ENCODE measurements around the gene DTD1.
"Not testable (repeated sequence)": the region's sequence is repeated elsewhere in the genome, so short reads cannot be mapped to it uniquely, and the experiment has no call there.

DTD1 gene

DNA sequence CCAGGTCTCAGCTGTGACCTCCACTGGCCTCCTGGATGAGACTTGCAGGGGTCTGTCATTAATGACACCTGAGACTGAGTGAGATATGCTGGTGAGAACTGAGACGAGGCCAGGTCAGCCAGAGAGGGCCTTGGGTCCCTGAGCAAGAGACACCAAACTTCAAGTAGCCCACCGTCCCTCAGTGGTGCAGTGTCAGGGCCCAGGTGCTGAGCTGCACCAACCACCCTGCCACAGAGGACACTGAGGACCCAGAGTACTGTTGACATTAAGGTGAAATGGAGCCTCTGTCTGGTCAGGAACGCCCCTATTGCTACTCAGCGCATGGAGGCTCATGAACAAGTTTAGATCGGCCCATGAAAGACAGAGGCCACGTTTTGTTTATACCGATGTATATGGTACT lies 161.7 kb downstream of the DTD1 start:
- DNase-seq, result no peak

DNA sequence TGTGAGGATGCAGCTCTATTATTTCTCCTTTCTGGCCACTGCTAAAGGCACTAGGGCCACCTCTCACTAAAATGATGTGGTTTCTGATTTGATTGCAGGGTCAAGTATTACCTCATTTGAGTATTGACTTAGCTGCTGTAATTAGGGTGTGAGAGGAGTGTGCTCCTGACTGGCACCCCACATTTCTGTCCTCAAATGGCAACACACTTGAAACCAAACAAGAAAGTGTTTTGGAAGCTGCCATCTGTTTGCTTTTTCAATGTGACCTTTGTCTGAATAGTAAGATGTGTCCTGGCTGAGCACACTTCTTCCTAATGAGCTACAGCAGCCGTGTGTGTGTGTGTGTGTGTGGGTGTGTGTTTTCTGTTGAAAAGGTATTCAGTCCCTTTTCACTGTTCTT lies 162.9 kb downstream of the DTD1 start:
- no peak for DNase-seq

DNA sequence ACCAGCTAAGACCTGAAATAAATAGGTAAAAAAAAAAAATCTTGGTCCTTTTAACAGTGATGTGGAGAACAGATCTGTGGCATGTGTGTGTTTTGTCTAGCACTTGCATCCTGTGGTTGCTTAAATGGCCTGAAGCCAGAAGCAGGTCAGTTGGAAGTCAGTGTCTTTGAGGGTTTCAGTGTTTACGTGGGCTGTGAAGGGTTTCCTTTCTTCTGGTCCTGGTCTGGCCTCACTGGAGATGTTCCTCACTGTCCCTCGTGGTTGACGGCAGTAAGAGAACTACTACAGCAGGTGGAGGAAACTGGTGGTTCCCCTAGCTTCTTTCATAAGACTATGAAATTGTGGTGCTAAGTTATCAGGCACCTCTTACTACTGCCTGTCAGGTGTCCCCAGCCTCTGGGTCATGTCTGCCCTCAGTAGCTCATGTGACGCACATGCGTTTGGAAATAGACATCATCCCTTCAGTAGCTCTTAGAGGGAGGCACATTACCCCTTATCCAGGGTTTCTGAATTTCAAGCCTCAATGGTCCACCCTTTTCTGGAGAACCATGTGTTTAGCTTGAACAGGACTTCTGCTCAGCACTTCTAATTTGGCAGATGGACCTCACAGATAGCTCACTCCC lies 166.3 kb downstream of the DTD1 start:
- DNase-seq, result no peak

DNA sequence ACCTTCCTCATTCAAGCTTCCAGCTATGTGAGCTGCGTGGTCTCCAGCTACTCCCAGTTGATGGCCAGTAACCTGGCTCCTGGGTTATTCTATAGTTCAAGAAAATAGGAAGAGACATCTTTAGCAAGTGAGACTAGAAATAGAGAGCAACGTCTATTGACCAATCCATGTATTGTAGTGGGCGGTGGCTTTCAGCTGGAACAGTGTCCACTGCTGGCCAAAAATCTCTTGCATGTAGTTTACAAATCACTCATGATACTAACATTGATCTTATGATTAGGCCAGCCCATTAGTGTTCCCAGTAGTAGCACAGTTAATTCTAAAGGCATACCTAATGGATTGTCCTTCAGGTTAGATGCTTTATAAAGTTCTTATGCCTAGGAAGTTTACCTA lies 166.8 kb downstream of the DTD1 start:
- DNase-seq, result no peak

DNA sequence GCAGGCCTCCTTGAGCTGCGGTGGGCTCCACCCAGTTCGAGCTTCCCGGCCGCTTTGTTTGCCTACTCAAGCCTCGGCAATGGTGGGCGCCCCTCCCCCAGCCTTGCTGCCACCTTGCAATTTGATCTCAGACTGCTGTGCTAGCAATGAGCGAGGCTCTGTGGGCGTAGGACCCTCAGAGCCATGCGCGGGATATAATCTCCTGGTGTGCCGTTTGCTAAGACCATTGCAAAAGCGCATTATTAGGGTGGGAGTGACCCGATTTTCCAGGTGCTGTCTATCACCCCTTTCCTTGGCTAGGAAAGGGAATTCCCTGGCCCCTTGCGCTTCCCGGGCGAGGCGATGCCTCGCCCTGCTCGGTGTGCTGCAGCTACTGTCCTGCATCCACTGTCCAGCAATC lies 173.0 kb downstream of the DTD1 start:
- not testable (repeated sequence) for DNase-seq

DNA sequence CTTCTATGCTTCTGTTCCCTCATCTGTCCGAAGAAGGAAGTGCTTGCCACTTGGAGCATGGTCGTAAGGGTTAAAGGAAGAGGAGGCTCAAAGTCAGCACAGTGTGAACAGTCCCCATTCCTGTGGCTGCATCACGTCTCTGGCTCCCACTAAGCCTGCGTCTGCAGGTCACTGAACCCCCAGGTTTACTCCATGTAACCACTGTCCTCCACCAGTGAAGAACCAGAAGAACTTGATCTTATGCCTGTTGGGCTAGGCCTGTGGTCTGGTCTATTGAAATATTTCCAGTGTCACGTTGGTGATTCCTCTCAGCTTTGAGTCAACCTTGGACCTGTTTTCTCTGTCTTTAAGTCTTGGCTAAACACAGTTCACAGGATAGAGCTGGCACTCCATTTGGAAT lies 179.8 kb downstream of the DTD1 start:
- no peak for DNase-seq

DNA sequence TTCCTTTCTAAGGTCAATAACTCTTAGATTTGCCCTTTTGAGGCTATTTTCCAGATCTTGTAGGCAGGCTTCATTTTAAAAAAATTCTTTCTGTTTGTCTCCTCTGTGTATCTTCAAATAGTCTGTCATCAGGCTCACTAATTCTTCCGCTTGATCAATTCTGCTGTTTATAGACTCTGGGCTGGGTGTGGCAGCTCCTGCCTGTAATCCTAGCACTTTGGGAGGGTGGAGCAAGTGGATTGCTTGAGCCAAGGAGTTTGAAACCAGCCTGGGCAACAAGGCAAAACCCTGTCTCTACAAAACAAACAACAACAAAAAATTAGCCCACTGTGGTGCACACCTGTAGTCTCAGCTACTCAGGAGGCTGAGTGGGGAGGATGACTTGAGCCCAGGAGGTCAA lies 185.7 kb downstream of the DTD1 start:
- no peak for DNase-seq

DNA sequence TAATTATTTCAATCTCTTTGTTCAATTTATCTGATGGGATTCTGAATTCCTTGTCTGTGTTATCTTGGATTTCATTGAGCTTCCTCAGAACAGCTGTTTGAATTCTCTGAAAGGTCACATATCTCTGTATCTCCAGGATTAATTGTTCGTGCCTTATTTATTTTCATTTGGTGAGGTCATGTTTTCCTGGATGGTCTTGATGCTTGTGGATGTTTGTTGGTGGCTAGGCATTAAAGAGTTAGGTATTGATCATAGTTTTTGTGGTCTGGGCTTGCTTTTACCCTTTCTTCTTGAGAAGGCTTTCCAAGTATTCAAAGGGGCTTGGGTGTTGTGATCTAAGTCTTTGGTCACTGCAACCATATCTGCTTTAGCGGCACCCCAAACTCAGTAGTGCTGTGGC lies 186.4 kb downstream of the DTD1 start:
- DNase-seq, result no peak

DNA sequence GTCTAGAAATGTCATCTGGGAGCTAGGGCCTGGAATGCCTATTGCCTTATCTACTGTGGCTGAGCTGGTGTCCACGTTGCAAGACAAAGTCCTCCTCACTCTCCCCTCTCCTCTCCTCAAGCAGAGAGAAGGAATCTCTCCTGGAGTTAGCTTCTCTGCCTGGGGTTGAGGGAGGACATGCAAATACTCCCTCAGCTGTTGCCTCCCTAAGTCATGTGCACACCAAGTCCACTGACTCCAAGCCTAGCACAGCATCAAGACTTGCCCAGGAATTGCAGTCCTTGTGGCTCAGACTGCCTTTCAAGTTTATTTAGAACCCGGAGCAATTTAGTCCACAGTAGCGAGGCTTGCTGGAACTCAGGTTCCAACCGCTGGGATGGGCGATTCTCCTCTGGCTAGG lies 187.8 kb downstream of the DTD1 start:
- DNase-seq, result no peak

DNA sequence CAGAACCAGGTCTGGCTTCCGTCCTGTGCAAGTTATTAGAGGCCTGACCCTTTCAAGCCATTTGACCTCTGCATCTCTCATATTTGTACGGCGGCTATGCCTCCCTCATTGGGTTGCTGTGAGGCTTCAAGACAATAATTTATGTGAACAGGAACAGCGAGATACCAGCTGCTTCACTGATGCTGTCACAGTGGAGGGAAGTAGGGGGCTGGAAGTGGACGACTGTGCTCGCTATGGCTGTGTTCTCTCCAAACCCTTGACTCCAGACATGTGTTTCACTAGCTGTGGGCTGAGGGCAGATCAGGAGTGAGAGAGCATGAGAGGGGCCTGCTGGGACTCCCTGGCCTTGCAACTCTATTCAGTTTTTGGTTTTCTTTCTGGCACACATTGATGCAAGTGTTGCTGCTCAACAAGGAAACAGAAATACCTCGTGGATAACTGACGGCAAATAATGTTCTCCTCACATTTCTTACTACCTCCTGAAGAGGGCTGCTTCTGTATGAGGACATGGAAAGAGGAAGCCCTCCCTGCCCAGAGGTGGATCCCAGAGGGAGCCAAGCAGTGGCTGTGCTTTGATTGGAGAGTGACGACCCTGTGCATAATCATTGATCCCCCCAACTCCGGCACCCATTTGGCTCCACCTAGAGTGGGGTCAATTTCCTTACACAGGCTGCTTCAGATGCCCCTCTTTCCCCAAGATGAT lies 191.0 kb downstream of the DTD1 start:
- DNase-seq, result no peak

DNA sequence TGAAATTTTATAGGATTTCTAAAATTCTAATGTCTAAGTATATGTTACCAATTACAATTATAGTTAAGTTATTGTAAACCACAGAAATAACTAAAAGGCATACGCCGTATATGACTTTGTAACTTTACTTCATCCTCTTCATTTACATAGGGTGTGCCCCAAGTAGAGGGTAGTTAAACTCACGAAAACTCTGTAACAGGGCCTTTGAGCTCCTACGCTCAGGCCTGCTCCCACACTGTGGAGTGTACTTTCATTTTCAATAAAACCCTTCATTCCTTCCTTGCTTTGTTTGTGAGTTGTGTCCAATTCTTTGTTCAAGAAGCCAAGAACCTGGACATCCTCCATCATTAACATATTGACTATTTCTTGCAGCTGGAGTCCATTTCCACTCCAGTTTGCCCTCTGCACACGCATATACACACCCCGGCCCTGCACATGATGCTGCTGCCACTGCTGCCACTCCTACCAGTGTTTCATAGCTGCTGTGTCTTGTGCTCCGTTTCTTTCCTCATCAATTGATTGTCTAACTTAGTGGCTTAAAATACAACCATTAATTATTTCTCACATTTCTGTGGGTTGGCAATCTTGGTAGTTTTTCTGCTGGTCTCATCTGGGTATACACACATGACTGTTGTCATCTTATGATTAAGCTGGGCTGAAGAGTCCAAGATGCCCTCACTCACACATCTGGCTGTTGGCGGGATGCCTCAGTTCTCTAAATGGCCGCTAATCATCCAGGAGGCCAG lies 192.7 kb downstream of the DTD1 start:
- no peak for DNase-seq

DNA sequence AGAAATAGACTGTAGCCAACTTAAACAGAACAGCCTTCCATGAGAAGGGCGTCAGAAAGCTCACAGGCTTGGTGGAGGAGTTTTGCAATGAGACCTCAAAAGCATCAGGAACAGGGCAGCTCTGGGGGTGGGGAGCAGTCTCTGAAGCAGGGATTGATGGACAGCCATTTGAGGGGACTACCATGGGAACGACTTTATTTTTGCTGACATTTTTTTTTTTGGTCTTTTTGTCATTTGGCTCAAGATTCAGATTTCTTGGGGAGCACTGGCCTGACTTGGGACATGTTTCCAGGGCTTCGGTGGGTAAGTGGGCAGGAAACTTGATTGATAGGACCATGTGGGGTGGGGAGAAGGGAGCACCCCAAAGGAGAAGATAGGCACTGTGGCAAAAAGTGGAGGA lies 193.7 kb downstream of the DTD1 start:
- no peak for DNase-seq

DNA sequence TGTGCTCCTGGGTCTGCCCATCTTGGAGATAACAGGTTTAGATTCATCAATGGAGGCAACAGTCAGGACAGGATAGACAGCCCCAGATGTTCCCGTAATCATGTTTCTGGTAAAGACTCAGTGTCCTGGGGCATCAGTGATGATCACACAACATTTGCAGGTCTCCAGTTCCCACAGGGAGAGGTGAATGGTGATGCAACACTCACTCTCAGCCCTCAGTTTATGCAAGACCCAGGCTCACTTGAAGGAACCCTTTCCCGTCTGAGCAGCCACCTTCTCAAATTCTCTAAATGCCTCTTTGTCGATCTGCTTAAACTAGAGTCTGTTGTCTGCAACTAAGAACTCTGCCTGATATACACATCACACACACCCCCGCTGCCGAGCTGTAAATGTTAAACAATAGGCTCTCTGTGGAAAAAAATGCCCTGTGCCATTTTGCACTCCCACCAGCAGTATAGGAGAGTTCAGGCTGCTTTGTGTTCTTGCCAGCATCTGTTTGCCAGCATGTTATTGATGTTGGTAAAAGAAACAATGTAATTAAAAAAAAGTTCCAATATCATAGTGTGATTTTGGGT lies 195.6 kb downstream of the DTD1 start:
- no peak for DNase-seq

DNA sequence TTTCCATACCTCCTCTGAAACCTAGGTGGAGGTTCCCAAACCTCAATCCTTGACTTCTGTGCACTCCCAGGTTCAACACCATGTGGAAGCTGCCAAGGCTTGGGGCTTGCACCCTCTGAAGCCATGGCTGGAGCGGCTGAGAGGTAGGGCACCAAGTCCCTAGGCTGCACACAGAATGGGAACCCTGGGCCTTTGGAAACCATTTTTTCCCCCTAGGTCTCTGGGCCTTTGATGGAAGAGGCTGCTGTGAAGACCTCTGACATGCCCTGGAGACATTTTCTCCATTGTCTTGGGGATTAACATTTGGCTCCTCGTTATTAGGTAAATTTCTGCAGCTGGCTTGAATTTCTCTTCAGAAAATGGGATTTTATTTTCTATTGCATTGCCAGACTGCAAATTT lies 199.2 kb downstream of the DTD1 start:
- not testable (repeated sequence) for DNase-seq

DNA sequence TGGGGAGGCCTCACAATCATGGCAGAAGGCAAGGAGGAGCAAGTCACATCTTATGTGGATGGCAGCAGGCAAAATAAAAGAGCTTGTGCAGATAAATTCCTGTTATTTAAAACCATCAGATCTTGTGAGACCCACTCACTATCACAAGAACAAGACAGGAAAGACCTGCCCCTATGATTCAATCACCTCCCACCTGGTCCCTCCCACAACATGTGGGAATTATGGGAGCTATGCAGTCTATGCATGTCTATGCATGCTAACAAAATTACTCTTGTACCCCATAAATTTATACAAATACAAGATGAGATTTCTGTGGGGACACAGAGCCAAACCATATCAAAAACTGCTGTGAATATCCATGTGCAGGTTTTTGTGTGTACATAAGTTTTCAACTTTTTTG lies 200.2 kb downstream of the DTD1 start:
- no peak for DNase-seq

DNA sequence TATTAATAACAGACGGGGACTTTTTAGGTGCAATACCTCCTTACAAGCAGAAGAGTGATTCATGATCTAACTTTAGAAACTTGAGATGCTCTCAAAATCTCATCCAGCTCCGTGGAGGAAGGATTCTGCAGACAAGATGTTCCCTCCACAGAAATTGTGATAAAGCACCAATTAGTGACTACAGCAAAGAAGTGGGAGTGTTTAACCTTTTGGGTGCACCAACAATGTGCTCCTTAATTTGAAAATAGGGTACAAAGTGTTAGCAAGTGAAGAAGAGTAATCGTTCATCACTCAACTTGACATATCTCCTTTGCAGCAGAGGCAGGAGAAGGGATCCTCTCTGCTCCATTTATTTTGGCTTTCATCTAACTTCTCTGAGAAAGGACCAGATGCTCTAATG lies 202.9 kb downstream of the DTD1 start:
- no peak for DNase-seq

DNA sequence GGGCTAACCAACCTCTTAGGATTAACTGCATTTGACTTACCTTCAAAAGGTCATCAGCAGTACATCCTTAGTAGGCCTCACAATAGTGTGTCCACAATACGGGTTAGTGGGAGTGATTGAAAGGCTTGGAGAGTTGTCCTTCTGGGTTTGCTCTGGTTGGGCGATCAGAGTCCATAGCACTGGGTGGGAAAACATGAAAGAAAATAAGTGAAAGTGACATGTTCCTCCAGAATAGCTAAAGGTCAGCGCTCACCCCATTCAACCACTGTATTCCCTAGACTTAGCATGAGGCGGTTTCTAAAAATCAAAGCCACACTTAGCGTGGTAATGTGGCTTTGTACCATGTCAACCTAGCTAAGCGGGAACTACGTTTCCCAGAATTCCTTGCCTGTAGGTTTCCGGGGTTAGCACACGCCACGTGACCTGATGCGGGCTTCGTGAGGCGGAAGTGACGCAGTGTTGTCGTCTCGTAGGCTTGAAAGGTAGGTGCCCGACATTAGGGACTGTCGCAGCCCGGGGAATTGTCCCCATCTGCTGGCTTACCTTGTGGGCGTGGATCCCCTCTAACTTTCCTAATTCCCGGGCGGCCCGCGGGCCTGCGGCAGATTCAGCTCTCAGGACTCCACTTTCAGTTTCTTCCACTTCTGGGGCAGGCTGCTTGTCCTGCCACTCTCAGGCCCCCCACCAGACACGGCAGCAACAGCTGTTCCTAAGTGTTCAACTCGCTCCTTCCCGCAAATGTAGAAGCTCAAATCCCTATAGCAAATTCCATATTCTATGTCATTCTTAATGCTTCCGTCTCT lies 206.0 kb downstream of the DTD1 start:
- peak; percentile 83 for DNase-seq

DNA sequence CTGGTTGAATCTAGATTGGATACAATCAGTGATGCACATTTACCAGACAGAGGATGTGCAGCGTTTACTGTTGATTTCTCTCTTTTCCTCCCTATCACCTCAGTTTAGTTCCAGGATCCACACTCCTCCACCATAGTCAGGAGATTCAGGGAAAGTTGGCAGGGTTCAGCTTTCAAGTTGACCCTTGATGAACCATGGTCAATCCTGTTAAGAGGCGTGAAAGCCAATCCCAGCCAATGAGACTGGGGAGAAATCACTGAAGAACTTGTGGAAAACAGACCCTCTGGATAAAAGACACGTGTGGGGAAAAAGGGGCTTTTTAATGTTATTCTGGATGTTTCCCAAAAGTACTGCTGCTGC lies 206.6 kb downstream of the DTD1 start:
- no peak for DNase-seq

DNA sequence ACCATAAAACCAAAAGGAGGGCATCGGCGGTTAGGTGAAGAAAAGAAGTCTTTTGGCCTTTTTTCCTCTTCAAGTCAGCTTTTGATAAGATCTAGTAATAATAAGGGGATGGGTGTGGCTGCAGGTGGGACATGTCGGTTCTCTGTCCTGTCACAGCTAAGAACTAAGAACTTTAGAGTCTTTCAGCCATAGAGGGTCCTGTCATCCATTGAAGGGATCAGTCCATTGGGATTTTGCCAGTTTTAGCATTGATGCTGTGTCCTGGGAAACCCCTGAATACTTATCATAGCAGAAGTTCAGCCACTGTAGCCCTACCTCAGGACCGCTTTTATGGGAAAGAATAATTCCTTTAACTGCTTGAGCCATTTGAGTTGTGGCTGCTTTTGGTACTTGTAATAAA lies 207.5 kb downstream of the DTD1 start:
- DNase-seq, result no peak

DNA sequence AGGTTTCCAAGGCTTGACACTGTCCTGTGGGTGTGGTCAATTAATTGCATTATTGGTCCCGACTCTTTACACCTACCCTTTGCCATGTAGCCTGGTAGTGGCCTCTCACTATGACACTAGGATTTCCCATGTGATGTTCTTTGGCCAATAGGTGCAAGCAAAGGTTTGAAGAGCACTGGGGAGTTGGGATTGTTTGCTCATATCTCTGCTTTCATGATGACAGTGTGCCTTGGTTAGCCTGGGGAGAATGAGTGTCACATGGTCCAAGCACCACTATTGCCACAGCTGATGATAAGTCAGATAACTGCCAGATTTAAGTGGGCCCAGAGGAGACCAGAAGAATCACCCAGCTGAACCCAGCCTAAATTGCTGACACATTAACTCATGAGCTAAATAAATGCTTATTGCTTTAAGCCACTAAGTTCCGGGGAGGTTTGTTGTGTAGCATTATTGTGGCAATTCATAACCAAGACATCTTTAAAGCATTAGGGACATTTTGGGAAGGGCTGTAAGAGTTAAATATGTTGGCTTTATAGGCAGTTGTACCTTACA lies 208.5 kb downstream of the DTD1 start:
- DNase-seq, result no peak

DNA sequence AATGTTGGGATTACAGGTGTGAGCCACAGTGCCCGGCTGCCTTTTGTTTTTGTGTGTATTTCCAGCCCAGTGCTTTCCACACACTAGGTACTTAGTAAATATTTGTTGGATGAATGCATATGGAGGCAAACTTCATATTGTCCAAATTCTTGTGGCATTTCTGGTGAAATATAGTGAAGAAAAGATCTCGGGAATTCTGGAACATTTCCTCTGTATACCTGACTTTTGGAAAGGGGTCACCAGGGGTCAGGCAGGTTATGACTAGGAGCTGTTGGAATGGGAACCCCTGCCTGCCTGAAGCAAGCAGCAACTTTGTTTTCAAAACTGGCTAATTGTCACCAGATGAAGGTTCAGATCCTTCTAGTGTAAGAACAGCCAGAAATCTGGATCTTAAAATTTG lies 213.7 kb downstream of the DTD1 start:
- no peak for DNase-seq

DNA sequence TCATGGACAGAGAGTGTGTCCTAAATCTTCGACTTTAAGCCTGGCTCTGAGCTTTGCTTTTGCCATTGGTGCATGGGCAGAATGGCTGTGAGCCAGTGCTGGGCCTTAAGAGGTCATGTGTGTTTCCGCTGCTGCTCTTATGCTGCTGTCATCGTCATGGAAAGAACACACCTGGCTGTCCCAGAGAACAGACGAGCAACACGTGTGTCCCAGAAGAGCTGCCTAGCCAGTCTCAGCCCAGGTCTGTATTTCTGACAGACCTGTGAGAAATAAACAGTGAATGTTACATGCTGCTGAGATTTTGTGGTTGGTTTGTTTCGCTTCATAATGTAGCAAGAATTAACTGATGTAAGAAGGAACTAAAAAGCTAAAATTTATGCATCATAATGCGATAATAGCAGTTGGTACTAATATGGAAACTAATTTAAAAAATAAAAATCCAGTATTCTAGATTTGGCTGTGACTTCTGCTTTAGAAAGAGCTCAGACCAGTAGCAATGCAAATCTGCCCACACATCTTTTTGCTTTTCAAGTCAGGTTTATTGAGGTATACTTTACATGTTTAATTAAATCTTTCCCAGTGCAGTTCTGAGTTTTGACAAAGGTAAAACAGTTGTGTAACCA lies 214.3 kb downstream of the DTD1 start:
- no peak for DNase-seq

All from activated CD4-positive, alpha-beta T cell treated with anti-CD3 and anti-CD28 coated beads, Interleukin-2, amount 50 U/mL, for 4 hours (primary cell).